HepG2 (cell line): ENCODE results near the gene HECTD1. TPM values are rescaled to one million over a fixed set of nuclear protein-coding genes. Genes with fewer than 3 reads are reported as not detected.

Experiments used
- ATAC-seq: fragments of 200-7000 bp; cut with Tn5 transposase; 3 replicates; pipeline ENCODE4 v1.9.1; 2020; ENCODE audit warnings: mild to moderate bottlenecking, moderate library complexity
- BruUV-seq: library from RNA; stranded (reverse); fragments of 400-500 nt; replicated peaks from 2 replicates; lab custom pipeline; 2021; lab: Mats Ljungman, UMichigan
- CTCF ChIA-PET: fragments of 300-600 bp; formaldehyde crosslinking; extraction: SDS; loops from one replicate; lab custom pipeline; 2021; ENCODE audit warnings: low total read pairs, inconsistent platforms, low intra/inter-chr PET ratio; lab: Yijun Ruan, JAX
- POLR2A ChIA-PET: fragments of 350-600 bp; sonication (Branson Sonifier 250); formaldehyde crosslinking; loops from one replicate; lab custom pipeline; 2020; ENCODE audit warnings: antibody characterized with exemption, inconsistent platforms; lab: Yijun Ruan, JAX
- DNase-seq: peaks from one replicate; pipeline ENCODE4 v3.0.0-alpha.2; 2015; ENCODE audit warnings: low spot score
- FAIRE-seq: peaks from 3 replicates; lab custom pipeline; 2011; peaks lifted over from hg19 to GRCh38; lab: Jason Lieb, UNC
- H2AFZ ChIP-seq: one replicate; pipeline ENCODE4 v1.6.1; 2011; ENCODE audit warnings: low read length, inconsistent platforms
- H3K27ac ChIP-seq: fragments of 300-600 bp; 3 replicates; pipeline ENCODE4 v1.8.0; 2011; ENCODE audit warnings: mixed run types, mild to moderate bottlenecking, mixed read lengths, low read length, inconsistent platforms; ENCODE audit not compliant: insufficient read depth; ENCODE audit errors: extremely low read length
- H3K27me3 ChIP-seq, 2 experiments: fragments of 200-600 bp in 1 of 2; 2 replicates in 1 of 2; 3 replicates in 1 of 2; pipeline versions ENCODE4 v1.6.0 to v1.8.0; 2011; ENCODE audit warnings: low read length in 2 of 2, mild to moderate bottlenecking in 2 of 2, moderate library complexity in 2 of 2, inconsistent platforms in 1 of 2; ENCODE audit not compliant: insufficient read depth in 2 of 2, control insufficient read depth in 1 of 2
- H3K36me3 ChIP-seq, 2 experiments: fragments of 200-600 bp in 1 of 2; replicated peaks in 1 of 2; 2 replicates in 1 of 2; 3 replicates in 1 of 2; pipeline versions ENCODE4 v1.5.1 to v1.8.0; 2011; ENCODE audit warnings: low read length in 2 of 2, inconsistent platforms in 1 of 2; ENCODE audit not compliant: insufficient read depth in 2 of 2, control insufficient read depth in 1 of 2
- H3K4me1 ChIP-seq: 2 replicates; pipeline ENCODE4 v1.5.1; 2012; ENCODE audit warnings: low read length, inconsistent platforms; ENCODE audit not compliant: insufficient read depth
- H3K4me2 ChIP-seq: 2 replicates; pipeline ENCODE4 v1.6.0; 2011; ENCODE audit warnings: low read depth, low read length, inconsistent platforms
- H3K4me3 ChIP-seq, 3 experiments: fragments of 200-600 bp in 1 of 3; sonication (generic), shearing (Covaris generic) in 1 of 3; replicated peaks in 1 of 3; 2 replicates each; pipeline ENCODE4 v1.5.1; 2011 to 2016; ENCODE audit warnings: low read length in 3 of 3, inconsistent platforms in 2 of 3, low read depth in 2 of 3, mild to moderate bottlenecking in 2 of 3, control low read depth in 1 of 3, mixed read lengths in 1 of 3; ENCODE audit not compliant: insufficient read depth in 1 of 3
- H3K79me2 ChIP-seq: one replicate; pipeline ENCODE4 v1.6.1; 2011; ENCODE audit warnings: low read length, inconsistent platforms; ENCODE audit not compliant: insufficient read depth
- H3K9ac ChIP-seq: 2 replicates; pipeline ENCODE4 v1.6.0; 2011; ENCODE audit warnings: mild to moderate bottlenecking, low read depth, low read length, inconsistent platforms; ENCODE audit not compliant: insufficient read depth
- H3K9me3 ChIP-seq: 2 replicates; pipeline ENCODE4 v1.5.1; 2012; ENCODE audit warnings: mild to moderate bottlenecking, low read length
- H4K20me1 ChIP-seq: 2 replicates; pipeline ENCODE4 v1.6.0; 2011; ENCODE audit warnings: inconsistent platforms, mild to moderate bottlenecking, low read length, moderate library complexity; ENCODE audit not compliant: insufficient read depth
- ARID2 ChIP-seq: sonication (generic); formaldehyde crosslinking; IDR thresholded peaks from 2 replicates; pipeline ENCODE4 v1.8.1; 2022; ENCODE audit warnings: mild to moderate bottlenecking, missing genetic modification reagents, borderline replicate concordance
- CHD2 ChIP-seq: IDR thresholded peaks from 2 replicates; pipeline ENCODE4 v1.6.1; 2011; ENCODE audit warnings: low read depth, low read length, improper control_type of control experiment
- KAT2B ChIP-seq: fragments of 150-350 bp; IDR thresholded peaks from 2 replicates; pipeline ENCODE4 v1.6.1; 2014; ENCODE audit warnings: low read depth, low read length, borderline replicate concordance
- PHF20 ChIP-seq: sonication (generic); formaldehyde crosslinking; IDR thresholded peaks from 2 replicates; pipeline ENCODE4 v1.5.0; 2020; ENCODE audit warnings: mild to moderate bottlenecking, missing genetic modification reagents
- RAD51 ChIP-seq: fragments of 450-650 bp; IDR thresholded peaks from 2 replicates; pipeline ENCODE4 v1.6.1; 2016; ENCODE audit warnings: borderline replicate concordance
- RBAK ChIP-seq: sonication (generic); formaldehyde crosslinking; IDR thresholded peaks from 2 replicates; pipeline ENCODE4 v1.5.1; 2020; ENCODE audit warnings: mild to moderate bottlenecking, missing genetic modification reagents
- RFX1 ChIP-seq: fragments of 450-650 bp; IDR thresholded peaks from 2 replicates; pipeline ENCODE4 v1.6.1; 2017
- SNAPC2 ChIP-seq: sonication (generic); formaldehyde crosslinking; IDR thresholded peaks from 2 replicates; pipeline ENCODE4 v1.8.1; 2022; ENCODE audit warnings: mild to moderate bottlenecking, missing genetic modification reagents
- ZFP41 ChIP-seq: sonication (generic); formaldehyde crosslinking; IDR thresholded peaks from 2 replicates; pipeline ENCODE4 v1.4.0; 2020; ENCODE audit warnings: mild to moderate bottlenecking, missing genetic modification reagents, borderline replicate concordance
- ZNF143 ChIP-seq: sonication (generic); formaldehyde crosslinking; IDR thresholded peaks from 2 replicates; pipeline ENCODE4 v1.4.0; 2020; ENCODE audit warnings: missing genetic modification reagents
- ZNF224 ChIP-seq: sonication (generic); formaldehyde crosslinking; IDR thresholded peaks from 2 replicates; pipeline ENCODE4 v1.5.0; 2020; ENCODE audit warnings: mild to moderate bottlenecking, missing genetic modification reagents
- ZNF280D ChIP-seq: sonication (generic); formaldehyde crosslinking; IDR thresholded peaks from 2 replicates; pipeline ENCODE4 v1.5.1; 2020; ENCODE audit warnings: mild to moderate bottlenecking, missing genetic modification reagents
- ZNF569 ChIP-seq: sonication (generic); formaldehyde crosslinking; IDR thresholded peaks from 2 replicates; pipeline ENCODE4 v1.5.0; 2020; ENCODE audit warnings: mild to moderate bottlenecking, missing genetic modification reagents, moderate library complexity, borderline replicate concordance
- ZNF773 ChIP-seq: sonication (generic); formaldehyde crosslinking; IDR thresholded peaks from 2 replicates; pipeline ENCODE4 v1.4.0; 2020; ENCODE audit warnings: missing genetic modification reagents, borderline replicate concordance
- WGBS: methylation state at CpG from one replicate; pipeline ENCODE4 v1.1.6; 2017; ENCODE audit warnings: low lambda C conversion rate; 5-methylcytosine and 5-hydroxymethylcytosine counted together
- in situ Hi-C: cut with HindIII; loops from 2 replicates; pipeline ENCODE4 v1.10.0; 2017; ENCODE audit warnings: low pct_unique_long_range_greater_than_20kb; ENCODE audit not compliant: extremely low pct_ligation_motif_present
- intact Hi-C: fragments of 100-400 bp; cut with micrococcal nuclease; formaldehyde crosslinking; loops from one replicate; pipeline ENCODE4 v1.10.0; 2022; ENCODE audit not compliant: unreplicated experiment
- polyA plus RNA-seq, 8 experiments: library from polyadenylated mRNA; depleted of rRNA in 3 of 8; stranded (reverse) in 7 of 8; unstranded in 1 of 8; fragments of >200 nt; fragmentation: Illumina TruSeq in 4 of 8; extraction: Trizol in 4 of 8; gene quantifications; 2 replicates each; pipeline versions ENCODE4 v1.2.1 to v1.2.3, GENCODE V29; 2011 to 2016; ENCODE audit warnings: low read depth in 4 of 8, missing spikeins in 1 of 8, mixed read lengths in 1 of 8; ENCODE audit not compliant: insufficient read depth in 1 of 8
- total RNA-seq, 5 experiments: library from RNA; depleted of rRNA; stranded (reverse); fragments of >200 nt; fragmentation: Illumina TruSeq; extraction: Trizol; gene quantifications; 2 replicates each; pipeline ENCODE4 v1.2.3, GENCODE V29; 2016; ENCODE audit warnings: low read depth in 1 of 5
- TF ChIP-seq, protein P1 (sequence below): sonication (generic); formaldehyde crosslinking; IDR thresholded peaks from 2 replicates; pipeline ENCODE4 v1.5.0; 2020; ENCODE audit warnings: mild to moderate bottlenecking, missing genetic modification reagents
- TF ChIP-seq, protein P2 (sequence below): sonication (generic); formaldehyde crosslinking; IDR thresholded peaks from 2 replicates; pipeline ENCODE4 v1.4.0; 2020; ENCODE audit warnings: missing genetic modification reagents, low read depth, mild to moderate bottlenecking, borderline replicate concordance

The HECTD1 gene
- total and polyA plus RNA-seq, 2 of the 13 experiments (the other 11 are each of a cell fraction or from before 2014, with no cell fraction given), result 312 to 560 TPM

- TF ChIP-seq SNAPC2, result 0 out of 2 replicates have a peak, but pooled peaks have one; percentile 38
- TF ChIP-seq ZFP41 (CRISPR knock-in tag), result 0 out of 2 replicates have a peak, but pooled peaks have one; percentile 26
- peak; percentile 73; the same call in 1 of the 2 replicates for TF ChIP-seq ARID2 (CRISPR knock-in tag)
Observed at GRCh38 chr14:31231272-31231671, 23.7 kb upstream of the HECTD1 start (continued).

DNA sequence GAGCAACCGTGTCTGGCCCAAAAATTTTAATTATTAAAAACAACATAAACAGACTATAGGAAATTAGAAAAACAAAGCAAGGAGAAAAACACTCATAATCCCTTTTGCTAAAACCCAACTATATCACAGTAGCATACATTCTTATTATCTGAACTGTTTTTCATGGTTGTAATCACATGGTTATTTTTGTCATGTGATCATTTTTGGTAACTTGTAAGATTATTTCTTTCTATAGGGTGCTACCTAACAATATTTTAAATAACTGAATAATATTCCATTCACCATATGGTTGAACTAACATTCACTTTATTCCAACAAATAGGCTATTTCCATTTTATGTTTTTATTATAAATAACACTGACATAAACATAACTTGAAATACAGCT lies 23.0 kb upstream of the HECTD1 start:
- in situ Hi-C loops (no loop called here), intact Hi-C loops (no loop called here)
- Histone ChIP-seq H3K27ac (peak overlapping the region; percentile 72), H3K79me2 (no peaks in the 10 kb centered on the region), H4K20me1 (no peaks in the 10 kb centered on the region), H3K4me3 (no peak overlapping the region), H3K4me1 (peaks cover 62% of the 10 kb centered on the region), H3K4me2 (no peak overlapping the region), H3K27me3 (no peaks in the 10 kb centered on the region), H3K9ac (0 out of 2 replicates have a peak overlapping the region, but pooled peaks have one; percentile 48), H3K36me3 (no peaks in the 10 kb centered on the region), H2AFZ (no peak overlapping the region), H3K9me3 (no peaks in the 10 kb centered on the region)
- BruUV-seq, result no TSS peak
- CTCF ChIA-PET, result interaction anchor here (1.5 kb wide), 1 partner anchor 31 kb away, joined by 3 read pairs; no protein-coding TSS in a partner anchor
- POLR2A ChIA-PET, result interaction anchor here (1.3 to 6.9 kb wide), 9 partner anchors 10 to 330 kb away, joined by 3 to 178 read pairs (median 11); partner anchors contain the start of genes DTD2, HECTD1 and NUBPL
- 84% methylated on average over 1 of the region's 1 CpG for WGBS
- FAIRE-seq (no peak), DNase-seq (no peak), ATAC-seq (no peak)
- TF ChIP-seq ZNF569 (0 out of 2 replicates have a peak, but pooled peaks have one; percentile 28), ZNF773 (CRISPR knock-in tag) (no peak), ZNF224 (CRISPR knock-in tag) (no peak), PHF20 (CRISPR knock-in tag) (0 out of 2 replicates have a peak, but pooled peaks have one; percentile 3), ZNF143 (CRISPR knock-in tag) (no peak), RAD51 (peak; percentile 59; the same call in 1 of the 2 replicates), RBAK (CRISPR knock-in tag) (no peak), CHD2 (no peak), KAT2B (no peak), RFX1 (no peak), ZNF280D (CRISPR knock-in tag) (no peak)
- TF ChIP-seq, protein P1, sequence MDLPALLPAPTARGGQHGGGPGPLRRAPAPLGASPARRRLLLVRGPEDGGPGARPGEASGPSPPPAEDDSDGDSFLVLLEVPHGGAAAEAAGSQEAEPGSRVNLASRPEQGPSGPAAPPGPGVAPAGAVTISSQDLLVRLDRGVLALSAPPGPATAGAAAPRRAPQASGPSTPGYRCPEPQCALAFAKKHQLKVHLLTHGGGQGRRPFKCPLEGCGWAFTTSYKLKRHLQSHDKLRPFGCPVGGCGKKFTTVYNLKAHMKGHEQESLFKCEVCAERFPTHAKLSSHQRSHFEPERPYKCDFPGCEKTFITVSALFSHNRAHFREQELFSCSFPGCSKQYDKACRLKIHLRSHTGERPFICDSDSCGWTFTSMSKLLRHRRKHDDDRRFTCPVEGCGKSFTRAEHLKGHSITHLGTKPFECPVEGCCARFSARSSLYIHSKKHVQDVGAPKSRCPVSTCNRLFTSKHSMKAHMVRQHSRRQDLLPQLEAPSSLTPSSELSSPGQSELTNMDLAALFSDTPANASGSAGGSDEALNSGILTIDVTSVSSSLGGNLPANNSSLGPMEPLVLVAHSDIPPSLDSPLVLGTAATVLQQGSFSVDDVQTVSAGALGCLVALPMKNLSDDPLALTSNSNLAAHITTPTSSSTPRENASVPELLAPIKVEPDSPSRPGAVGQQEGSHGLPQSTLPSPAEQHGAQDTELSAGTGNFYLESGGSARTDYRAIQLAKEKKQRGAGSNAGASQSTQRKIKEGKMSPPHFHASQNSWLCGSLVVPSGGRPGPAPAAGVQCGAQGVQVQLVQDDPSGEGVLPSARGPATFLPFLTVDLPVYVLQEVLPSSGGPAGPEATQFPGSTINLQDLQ (CRISPR knock-in tag), result no peak
- TF ChIP-seq, protein P2, sequence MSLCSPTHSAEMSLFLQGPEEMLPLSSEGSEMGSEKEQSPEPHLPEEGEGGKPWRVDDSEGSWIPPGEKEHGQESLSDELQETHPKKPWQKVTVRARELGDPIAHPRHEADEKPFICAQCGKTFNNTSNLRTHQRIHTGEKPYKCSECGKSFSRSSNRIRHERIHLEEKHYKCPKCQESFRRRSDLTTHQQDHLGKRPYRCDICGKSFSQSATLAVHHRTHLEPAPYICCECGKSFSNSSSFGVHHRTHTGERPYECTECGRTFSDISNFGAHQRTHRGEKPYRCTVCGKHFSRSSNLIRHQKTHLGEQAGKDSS (CRISPR knock-in tag), result no peak
